Activated CD8-positive, alpha-beta T cell treated with anti-CD3 and anti-CD28 coated beads, Interleukin-2, amount 10 ng/mL, durations not matched to agents 7 days and 5 days (primary cell): Measurements from ENCODE around the gene GPR27. TPM values are rescaled to one million over a fixed set of nuclear protein-coding genes. Genes with fewer than 3 reads are reported as not detected.

ENCODE experiments used
- ATAC-seq: fragments of 150-1000 bp; cut with Tn5 transposase; one replicate; pipeline ENCODE4 v1.10.0; 2021; ENCODE audit warnings: moderate library complexity
- CTCF ChIA-PET: fragments of 350-600 bp; sonication (Branson Sonifier 250); formaldehyde crosslinking; loops from one replicate; lab custom pipeline; 2021; ENCODE audit warnings: antibody characterized with exemption; lab: Charles Lee
- POLR2A ChIA-PET: fragments of 350-600 bp; sonication (Branson Sonifier 250); formaldehyde crosslinking; loops from one replicate; lab custom pipeline; 2021; ENCODE audit warnings: antibody characterized with exemption; lab: Charles Lee
- DNase-seq: peaks from one replicate; pipeline ENCODE4 v3.0.0-alpha.2; 2020
- H3K27ac Mint-ChIP-seq: one replicate; pipeline ENCODE4 v1.8.0; 2021; ENCODE audit warnings: mild to moderate bottlenecking, mixed read lengths
- H3K27me3 Mint-ChIP-seq: one replicate; pipeline ENCODE4 v1.8.0; 2021; ENCODE audit warnings: low read depth, mixed read lengths
- H3K36me3 Mint-ChIP-seq: one replicate; pipeline ENCODE4 v1.8.0; 2021; ENCODE audit warnings: low read depth, mixed read lengths
- H3K4me1 Mint-ChIP-seq: one replicate; pipeline ENCODE4 v1.8.0; 2021; ENCODE audit warnings: low read depth, mixed read lengths
- H3K4me3 Mint-ChIP-seq: one replicate; pipeline ENCODE4 v1.8.0; 2021; ENCODE audit warnings: mild to moderate bottlenecking, mixed read lengths
- H3K9me3 Mint-ChIP-seq: one replicate; pipeline ENCODE4 v1.8.0; 2022; ENCODE audit warnings: mixed read lengths; ENCODE audit not compliant: insufficient read depth
- total RNA-seq, 2 experiments: library from RNA; stranded (reverse); gene quantifications; one replicate each; pipeline ENCODE4 v1.2.3, GENCODE V29; 2021

GPR27 gene
- total RNA-seq, 2 experiments from 2014 or later: 0.37 to 0.40 TPM

- Mint-ChIP-seq H3K9me3 (no peaks in the 10 kb centered on the region), H3K27me3 (peaks cover 51% of the 10 kb centered on the region), H3K27ac (no peak overlapping the region), H3K4me1 (peaks cover 15% of the 10 kb centered on the region), H3K4me3 (no peak overlapping the region), H3K36me3 (no peaks in the 10 kb centered on the region)
- ATAC-seq (no peak), DNase-seq (no peak)
- ChIA-PET CTCF (no interaction called here), POLR2A (no interaction called here)
Measured at GRCh38 chr3:71787851-71788405, 34.3 kb downstream of the GPR27 start.

- Mint-ChIP-seq H3K36me3 (no peaks in the 10 kb centered on the region), H3K27me3 (peaks cover 43% of the 10 kb centered on the region), H3K4me1 (peaks cover 7% of the 10 kb centered on the region), H3K9me3 (no peaks in the 10 kb centered on the region), H3K4me3 (no peak overlapping the region), H3K27ac (no peak overlapping the region)
- no peak for DNase-seq
- ATAC-seq: no peak
- POLR2A ChIA-PET: no interaction called here
- CTCF ChIA-PET: no interaction called here
Measured at GRCh38 chr3:71789922-71790321, 36.3 kb downstream of the GPR27 start.

- Mint-ChIP-seq H3K4me1 (no peaks in the 10 kb centered on the region), H3K36me3 (no peaks in the 10 kb centered on the region), H3K27ac (no peak overlapping the region), H3K27me3 (peaks cover 34% of the 10 kb centered on the region), H3K9me3 (no peaks in the 10 kb centered on the region), H3K4me3 (no peak overlapping the region)
- CTCF ChIA-PET: no interaction called here
- POLR2A ChIA-PET: no interaction called here
- ATAC-seq: no peak
- DNase-seq: no peak
Measured at GRCh38 chr3:71791634-71792033, 38.0 kb downstream of the GPR27 start.

- Mint-ChIP-seq H3K9me3 (no peaks in the 10 kb centered on the region), H3K4me1 (no peaks in the 10 kb centered on the region), H3K36me3 (no peaks in the 10 kb centered on the region), H3K27ac (no peak overlapping the region), H3K4me3 (no peak overlapping the region), H3K27me3 (peaks cover 24% of the 10 kb centered on the region)
- ATAC-seq (no peak), DNase-seq (no peak)
- POLR2A ChIA-PET: no interaction called here
- CTCF ChIA-PET: no interaction called here
Measured at GRCh38 chr3:71796290-71796689, 42.6 kb downstream of the GPR27 start.

GRCh38 chr3:71797455-71797854 lies 43.8 kb downstream of the GPR27 start:
- Mint-ChIP-seq H3K9me3 (no peaks in the 10 kb centered on the region), H3K27me3 (peaks cover 20% of the 10 kb centered on the region), H3K36me3 (no peaks in the 10 kb centered on the region), H3K27ac (no peak overlapping the region), H3K4me1 (no peaks in the 10 kb centered on the region), H3K4me3 (no peak overlapping the region)
- CTCF ChIA-PET: no interaction called here
- POLR2A ChIA-PET: no interaction called here
- DNase-seq (no peak), ATAC-seq (no peak)

GRCh38 chr3:71800023-71800422 lies 46.4 kb downstream of the GPR27 start:
- Mint-ChIP-seq H3K4me3 (no peak overlapping the region), H3K27ac (no peak overlapping the region), H3K27me3 (peaks cover 16% of the 10 kb centered on the region), H3K9me3 (no peaks in the 10 kb centered on the region), H3K36me3 (no peaks in the 10 kb centered on the region), H3K4me1 (no peaks in the 10 kb centered on the region)
- ATAC-seq (no peak), DNase-seq (no peak)
- CTCF ChIA-PET: interaction anchor here (0.5 kb wide), 1 partner anchor 65 kb away, joined by 3 read pairs; no protein-coding TSS in a partner anchor
- POLR2A ChIA-PET: no interaction called here

- POLR2A ChIA-PET: no interaction called here
- H3K36me3 Mint-ChIP-seq: no peaks in the 10 kb centered on the region
- no peaks in the 10 kb centered on the region for H3K4me1 Mint-ChIP-seq
- CTCF ChIA-PET: interaction anchor here (0.6 to 1.2 kb wide), 2 partner anchors 72 to 121 kb away, joined by 3 read pairs; no protein-coding TSS in a partner anchor
- peaks cover 12% of the 10 kb centered on the region for H3K27me3 Mint-ChIP-seq
- no peaks in the 10 kb centered on the region for H3K9me3 Mint-ChIP-seq
- ATAC-seq (no peak), DNase-seq (no peak)
- H3K27ac Mint-ChIP-seq: no peak overlapping the region
- H3K4me3 Mint-ChIP-seq: no peak overlapping the region
Measured at GRCh38 chr3:71801986-71802385, 48.3 kb downstream of the GPR27 start.

- Mint-ChIP-seq H3K27me3 (peaks cover 12% of the 10 kb centered on the region), H3K4me1 (no peaks in the 10 kb centered on the region), H3K27ac (no peak overlapping the region), H3K36me3 (no peaks in the 10 kb centered on the region), H3K4me3 (no peak overlapping the region), H3K9me3 (no peaks in the 10 kb centered on the region)
- CTCF ChIA-PET: interaction anchor here (0.6 to 1.2 kb wide), 2 partner anchors 73 to 828 kb away, joined by 3 read pairs; no protein-coding TSS in a partner anchor
- DNase-seq (no peak), ATAC-seq (no peak)
- POLR2A ChIA-PET: no interaction called here
Measured at GRCh38 chr3:71803248-71803647, 49.6 kb downstream of the GPR27 start.

GRCh38 chr3:71805199-71805598 lies 51.5 kb downstream of the GPR27 start:
- H3K27ac Mint-ChIP-seq: no peak overlapping the region
- peaks cover 5% of the 10 kb centered on the region for H3K27me3 Mint-ChIP-seq
- no peaks in the 10 kb centered on the region for H3K9me3 Mint-ChIP-seq
- ATAC-seq (no peak), DNase-seq (no peak)
- H3K36me3 Mint-ChIP-seq: no peaks in the 10 kb centered on the region
- no peaks in the 10 kb centered on the region for H3K4me1 Mint-ChIP-seq
- ChIA-PET POLR2A (no interaction called here), CTCF (no interaction called here)
- H3K4me3 Mint-ChIP-seq: no peak overlapping the region

DNA sequence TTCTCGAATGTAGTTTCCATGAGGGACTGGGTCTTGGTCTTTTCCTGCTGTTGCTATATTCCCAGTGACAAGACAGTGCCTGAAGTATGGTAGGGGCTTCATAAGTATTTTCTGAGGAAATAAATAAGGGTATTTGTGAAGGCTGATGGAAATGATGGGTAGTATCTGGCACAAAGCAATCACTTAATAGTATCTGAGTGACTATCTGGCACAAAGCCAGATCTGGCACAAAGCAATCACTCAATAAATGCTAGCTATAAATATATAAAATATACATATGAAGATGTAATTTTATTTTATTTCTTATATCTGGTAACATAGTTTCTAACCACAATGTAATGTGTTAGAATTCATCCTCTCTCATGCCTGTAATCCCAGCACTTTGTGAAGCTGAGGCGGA lies 52.0 kb downstream of the GPR27 start:
- ChIA-PET POLR2A (no interaction called here), CTCF (no interaction called here)
- no peaks in the 10 kb centered on the region for H3K4me1 Mint-ChIP-seq
- H3K27ac Mint-ChIP-seq: no peak overlapping the region
- peaks cover 4% of the 10 kb centered on the region for H3K27me3 Mint-ChIP-seq
- H3K4me3 Mint-ChIP-seq: no peak overlapping the region
- no peaks in the 10 kb centered on the region for H3K9me3 Mint-ChIP-seq
- DNase-seq (no peak), ATAC-seq (no peak)
- H3K36me3 Mint-ChIP-seq: no peaks in the 10 kb centered on the region

Other genes starting within 250 kb of the GPR27 start
- gene FOXP1, start 170.1 kb upstream of the GPR27 start, total RNA-seq: 100 to 1,000 TPM; 120 to 122 TPM
- 10 to 100 TPM; 56.5 to 59.4 TPM for gene EIF4E3, start 28.5 kb upstream of the GPR27 start, total RNA-seq
- under 1 TPM; 0.23 to 0.24 TPM for gene PROK2, start 31.3 kb downstream of the GPR27 start, total RNA-seq